Breast epithelium (tissue), 4 donors: ENCODE measurements around the gene MYL4. TPM values are rescaled to one million over a fixed set of nuclear protein-coding genes. Genes with fewer than 3 reads are reported as not detected.

Experiments
- DNase-seq, 2 donors: peaks; one replicate each; pipeline ENCODE4 v3.0.0-alpha.2; 2019; ENCODE audit warnings: low spot score in 2 of 2
- H3K27ac ChIP-seq, 2 donors: fragments of 200-600 bp; sonication (generic) in 1 of 2; one replicate each; pipeline ENCODE4 v1.5.1; 2016 to 2019; ENCODE audit warnings: mild to moderate bottlenecking in 1 of 2
- H3K27me3 ChIP-seq, 2 donors: fragments of 200-600 bp; sonication (generic) in 1 of 2; one replicate each; pipeline versions ENCODE4 v1.5.1 to v1.6.0; 2017 to 2019; ENCODE audit warnings: control low read depth in 1 of 2, mild to moderate bottlenecking in 1 of 2
- H3K36me3 ChIP-seq: fragments of 200-600 bp; one replicate; pipeline ENCODE4 v1.5.1; 2019
- H3K4me1 ChIP-seq, 2 donors: fragments of 200-600 bp; sonication (generic); one replicate each; pipeline ENCODE4 v1.5.1; 2016 to 2019; ENCODE audit warnings: control low read depth in 1 of 2
- H3K4me3 ChIP-seq, 3 donors: fragments of 200-600 bp; sonication (generic); 1 replicate in 2 of 3; 2 replicates in 1 of 3; pipeline ENCODE4 v1.5.1; 2016 to 2019; ENCODE audit warnings: mild to moderate bottlenecking in 3 of 3, moderate library complexity in 2 of 3
- H3K9me3 ChIP-seq, 2 donors: fragments of 200-600 bp; sonication (generic) in 1 of 2; one replicate each; pipeline ENCODE4 v1.5.1; 2016 to 2019; ENCODE audit warnings: control low read depth in 1 of 2
- POLR2A ChIP-seq: fragments of 450-650 bp; IDR thresholded peaks from one replicate; pipeline ENCODE4 v1.6.1; 2016; ENCODE audit warnings: antibody characterized with exemption, mild to moderate bottlenecking, moderate library complexity
- POLR2AphosphoS5 ChIP-seq, 3 donors: sonication (generic); formaldehyde crosslinking; IDR thresholded peaks; one replicate each; pipeline ENCODE4 v1.6.1; 2017; ENCODE audit warnings: antibody characterized with exemption in 3 of 3
- intact Hi-C: fragments of 100-400 bp; cut with DNase I; formaldehyde crosslinking; loops from one replicate; pipeline ENCODE4 v1.15.1; 2023; ENCODE audit warnings: low total_unique reads
- total RNA-seq, 3 donors: library from RNA; depleted of rRNA; stranded (reverse); fragments of >200 nt; gene quantifications; one replicate each; pipeline ENCODE4 v1.1.0, GENCODE V29; 2016
- TF ChIP-seq, protein P1 (sequence below), 3 donors: fragments of 450-650 bp; IDR thresholded peaks; one replicate each; pipeline ENCODE4 v1.5.1; 2016 to 2017; ENCODE audit warnings: antibody characterized with exemption in 3 of 3, mild to moderate bottlenecking in 3 of 3, moderate library complexity in 3 of 3

Gene MYL4
- total RNA-seq, 3 donors from 2014 or later = not detected

- TF ChIP-seq POLR2A = no peak
- no peak for TF ChIP-seq POLR2AphosphoS5 (IDR thresholded peaks at IDR 0.05)
- TF ChIP-seq, protein P1, sequence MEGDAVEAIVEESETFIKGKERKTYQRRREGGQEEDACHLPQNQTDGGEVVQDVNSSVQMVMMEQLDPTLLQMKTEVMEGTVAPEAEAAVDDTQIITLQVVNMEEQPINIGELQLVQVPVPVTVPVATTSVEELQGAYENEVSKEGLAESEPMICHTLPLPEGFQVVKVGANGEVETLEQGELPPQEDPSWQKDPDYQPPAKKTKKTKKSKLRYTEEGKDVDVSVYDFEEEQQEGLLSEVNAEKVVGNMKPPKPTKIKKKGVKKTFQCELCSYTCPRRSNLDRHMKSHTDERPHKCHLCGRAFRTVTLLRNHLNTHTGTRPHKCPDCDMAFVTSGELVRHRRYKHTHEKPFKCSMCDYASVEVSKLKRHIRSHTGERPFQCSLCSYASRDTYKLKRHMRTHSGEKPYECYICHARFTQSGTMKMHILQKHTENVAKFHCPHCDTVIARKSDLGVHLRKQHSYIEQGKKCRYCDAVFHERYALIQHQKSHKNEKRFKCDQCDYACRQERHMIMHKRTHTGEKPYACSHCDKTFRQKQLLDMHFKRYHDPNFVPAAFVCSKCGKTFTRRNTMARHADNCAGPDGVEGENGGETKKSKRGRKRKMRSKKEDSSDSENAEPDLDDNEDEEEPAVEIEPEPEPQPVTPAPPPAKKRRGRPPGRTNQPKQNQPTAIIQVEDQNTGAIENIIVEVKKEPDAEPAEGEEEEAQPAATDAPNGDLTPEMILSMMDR (IDR thresholded peaks at IDR 0.05) = no peak
- Histone ChIP-seq H3K4me3 (no peak overlapping the region), H3K36me3 (no peaks in the 10 kb centered on the region), H3K4me1 (no peaks in the 10 kb centered on the region), H3K27me3 (no peaks in the 10 kb centered on the region), H3K27ac (no peak overlapping the region), H3K9me3 (no peaks in the 10 kb centered on the region)
- intact Hi-C loops = no loop called here
- no peak for DNase-seq
Observed at GRCh38 chr17:47218896-47219430, 9.8 kb downstream of the MYL4 start.

GRCh38 chr17:47219621-47220475 lies 10.7 kb downstream of the MYL4 start:
- no peak for DNase-seq
- Histone ChIP-seq H3K4me3 (no peak overlapping the region), H3K27me3 (no peaks in the 10 kb centered on the region), H3K9me3 (no peaks in the 10 kb centered on the region), H3K4me1 (no peaks in the 10 kb centered on the region), H3K27ac (no peak overlapping the region), H3K36me3 (no peaks in the 10 kb centered on the region)
- no peak for TF ChIP-seq POLR2A
- TF ChIP-seq, protein P1 (IDR thresholded peaks at IDR 0.05) = no peak
- intact Hi-C loops = no loop called here

DNA sequence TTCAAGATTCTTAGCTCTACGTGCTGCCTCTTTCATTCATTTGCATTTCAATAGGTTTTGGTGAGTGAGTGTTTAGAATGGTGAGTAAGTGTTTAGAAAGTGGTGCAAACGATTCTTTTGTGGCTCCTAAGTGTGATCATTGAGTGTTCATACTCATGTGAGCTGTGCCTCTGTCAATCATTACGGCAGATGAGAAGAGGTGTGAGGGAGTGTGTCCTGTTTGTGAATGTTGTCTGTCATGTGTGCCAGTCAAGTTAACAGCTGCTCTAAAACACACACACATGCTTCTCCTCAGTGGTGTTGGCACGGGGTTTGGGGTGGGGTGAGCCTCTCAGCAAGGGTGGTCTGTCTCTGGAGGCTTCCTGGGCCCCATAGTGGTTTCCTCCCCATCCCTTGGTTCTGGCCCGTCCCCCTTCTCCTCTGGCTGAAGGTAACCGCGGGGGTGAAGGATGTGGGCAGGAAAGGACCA lies 11.4 kb downstream of the MYL4 start:
- no peaks in the 10 kb centered on the region for H3K9me3 ChIP-seq
- no peak for DNase-seq
- H3K4me3 ChIP-seq = no peak overlapping the region
- intact Hi-C loops = no loop called here
- no peaks in the 10 kb centered on the region for H3K4me1 ChIP-seq
- TF ChIP-seq, protein P1 (IDR thresholded peaks at IDR 0.05) = no peak
- no peak for TF ChIP-seq POLR2A
- TF ChIP-seq POLR2AphosphoS5 (IDR thresholded peaks at IDR 0.05) = no peak
- no peaks in the 10 kb centered on the region for H3K27me3 ChIP-seq
- H3K27ac ChIP-seq = no peak overlapping the region
- H3K36me3 ChIP-seq = no peaks in the 10 kb centered on the region

DNA sequence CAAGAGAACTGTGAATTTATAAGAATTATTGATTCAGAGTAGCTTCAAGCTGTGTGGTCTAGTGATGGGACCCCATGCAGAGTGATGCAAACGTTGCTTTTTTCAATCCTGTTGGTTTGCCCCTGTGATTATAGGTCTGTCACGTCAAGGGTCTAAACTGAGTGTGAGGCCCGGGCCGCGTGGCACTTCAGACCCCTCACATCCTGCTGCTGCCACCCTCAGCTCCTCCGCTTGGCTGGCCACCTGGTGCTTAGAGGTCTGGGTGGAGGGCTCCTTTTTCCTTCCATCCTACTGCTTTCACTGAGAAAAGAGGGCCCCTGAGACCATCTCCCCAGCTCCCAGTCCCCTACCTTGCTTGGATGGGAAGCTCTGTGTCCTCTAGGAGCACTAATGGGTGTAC lies 12.0 kb downstream of the MYL4 start:
- H3K36me3 ChIP-seq = no peaks in the 10 kb centered on the region
- intact Hi-C loops = no loop called here
- no peaks in the 10 kb centered on the region for H3K9me3 ChIP-seq
- H3K27ac ChIP-seq = no peak overlapping the region
- H3K4me1 ChIP-seq = no peaks in the 10 kb centered on the region
- TF ChIP-seq POLR2A = no peak
- TF ChIP-seq, protein P1 (IDR thresholded peaks at IDR 0.05) = no peak
- TF ChIP-seq POLR2AphosphoS5 (IDR thresholded peaks at IDR 0.05) = no peak
- DNase-seq = no peak
- H3K4me3 ChIP-seq = no peak overlapping the region
- no peaks in the 10 kb centered on the region for H3K27me3 ChIP-seq

DNA sequence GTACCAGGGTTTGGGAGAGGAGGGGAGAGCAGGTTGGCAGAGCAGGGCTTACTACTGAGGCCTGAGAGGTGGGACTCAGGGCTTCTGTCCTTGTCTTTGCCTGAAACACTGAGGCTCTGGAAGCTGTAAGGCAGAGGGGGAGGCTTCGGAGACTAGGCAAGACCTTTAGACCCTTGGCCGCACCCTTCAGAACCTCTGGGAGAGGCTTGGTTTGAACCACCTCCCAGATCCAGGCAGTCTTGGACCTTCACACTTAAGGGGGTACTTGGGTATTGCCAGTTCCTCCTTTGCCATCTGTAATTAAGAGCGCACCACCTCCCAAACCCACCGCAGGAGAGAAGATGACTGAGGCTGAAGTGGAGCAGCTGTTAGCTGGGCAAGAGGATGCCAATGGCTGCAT lies 12.9 kb downstream of the MYL4 start:
- Histone ChIP-seq H3K27me3 (no peaks in the 10 kb centered on the region), H3K27ac (no peak overlapping the region), H3K4me1 (no peaks in the 10 kb centered on the region), H3K4me3 (no peak overlapping the region), H3K36me3 (no peaks in the 10 kb centered on the region), H3K9me3 (no peaks in the 10 kb centered on the region)
- no peak for DNase-seq
- intact Hi-C loops = no loop called here
- no peak for TF ChIP-seq POLR2A
- no peak for TF ChIP-seq POLR2AphosphoS5 (IDR thresholded peaks at IDR 0.05)
- TF ChIP-seq, protein P1 (IDR thresholded peaks at IDR 0.05) = no peak
